ENCODE results near the gene PGGHG. TPM values are rescaled to one million over a fixed set of nuclear protein-coding genes. Genes with fewer than 3 reads are reported as not detected.

Gene PGGHG
- total and polyA plus RNA-seq, 10 of the 15 experiments (the other 5 are each of a cell fraction or from before 2014, with no cell fraction given): 0.10 to 8.3 (median 1.8) TPM

GRCh38 chr11:344836-345578 lies 56.1 kb downstream of the PGGHG start:
- in situ Hi-C loops (cut with MboI) (no loop called here), intact Hi-C loops (cut with micrococcal nuclease; ENCODE audit: unreplicated experiment) (no loop called here)
- FAIRE-seq (no peak), ATAC-seq (no peak), DNase-seq (ENCODE audit: low read depth, low spot score) (no peak)
- Histone ChIP-seq H4K20me1 (ENCODE audit: control insufficient read depth, insufficient read depth) (no peaks in the 10 kb centered on the region), H3K4me2 (ENCODE audit: control insufficient read depth, insufficient read depth) (no peak overlapping the region), H3K79me2 (ENCODE audit: control insufficient read depth, insufficient read depth, low read length) (no peaks in the 10 kb centered on the region), H3K36me3 (ENCODE audit: control insufficient read depth in 2 of 2, insufficient read depth in 2 of 2, low read length in 1 of 2) (no peaks in the 10 kb centered on the region), H2AFZ (ENCODE audit: control insufficient read depth, low read depth, low read length) (no peak overlapping the region), H3K4me3 (no peak overlapping the region), H3K9ac (ENCODE audit: control insufficient read depth, insufficient read depth, low read length) (no peak overlapping the region), H3K27ac (ENCODE audit: control insufficient read depth, insufficient read depth) (no peak overlapping the region), H3K4me1 (ENCODE audit: control insufficient read depth, insufficient read depth, low read length) (peaks cover 23% of the 10 kb centered on the region), H3K9me3 (replicated peaks; ENCODE audit: control insufficient read depth, insufficient read depth, low read length) (no peaks in the 10 kb centered on the region; the same call in 2 of the 3 replicates), H3K27me3 (replicated peaks in 1 of 2; ENCODE audit: control insufficient read depth in 2 of 2, insufficient read depth in 2 of 2, low read length in 1 of 2) (no peaks in the 10 kb centered on the region)
- ChIA-PET CTCF (interaction anchor here (0.6 to 2.6 kb wide), 2 partner anchors 15 to 77 kb away, joined by 3 to 9 read pairs; no protein-coding TSS in a partner anchor), POLR2A (interaction anchor here (5.9 kb wide), 1 partner anchor 13 kb away, joined by 67 read pairs; no protein-coding TSS in a partner anchor), SMC1A (ENCODE audit: uncharacterized antibody, unreplicated experiment) (interaction anchor here (0.8 to 2.7 kb wide), 2 partner anchors 15 to 28 kb away, joined by 3 to 13 read pairs; no protein-coding TSS in a partner anchor), RAD21 (ENCODE audit: unreplicated experiment) (no interaction called here)
- BruUV-seq (replicated peaks): no TSS peak
- no peak for TF ChIP-seq BCL11A (IDR thresholded peaks at IDR 0.05; ENCODE audit: low read depth, low read length)
- TF ChIP-seq CHD4 (IDR thresholded peaks at IDR 0.05): no peak
- TF ChIP-seq NFYA (IDR thresholded peaks at IDR 0.05; ENCODE audit: borderline replicate concordance, low read depth, low read length): no peak
- TF ChIP-seq, protein P1, sequence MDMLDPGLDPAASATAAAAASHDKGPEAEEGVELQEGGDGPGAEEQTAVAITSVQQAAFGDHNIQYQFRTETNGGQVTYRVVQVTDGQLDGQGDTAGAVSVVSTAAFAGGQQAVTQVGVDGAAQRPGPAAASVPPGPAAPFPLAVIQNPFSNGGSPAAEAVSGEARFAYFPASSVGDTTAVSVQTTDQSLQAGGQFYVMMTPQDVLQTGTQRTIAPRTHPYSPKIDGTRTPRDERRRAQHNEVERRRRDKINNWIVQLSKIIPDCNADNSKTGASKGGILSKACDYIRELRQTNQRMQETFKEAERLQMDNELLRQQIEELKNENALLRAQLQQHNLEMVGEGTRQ (IDR thresholded peaks at IDR 0.05; ENCODE audit: borderline replicate concordance, low read depth, low read length): no peak
- TF ChIP-seq SMAD5 (IDR thresholded peaks at IDR 0.05; ENCODE audit: low read depth): no peak
- no peak for TF ChIP-seq NFYB (IDR thresholded peaks at IDR 0.05; ENCODE audit: insufficient read depth, low read depth, low read length)
- no peak for TF ChIP-seq MTA3 (IDR thresholded peaks at IDR 0.05; ENCODE audit: borderline replicate concordance, low read length)
- 91% methylated on average over 11 of the region's 11 CpGs for WGBS (ENCODE audit: insufficient coverage, insufficient replicate concordance, low lambda C conversion rate, missing lambda C conversion rate)

Small RNAs within 50 kb of the gene (small RNA-seq; reads per million reads assigned to genes)
- gene AC136475.6: not detected

Other genes starting within 250 kb of the PGGHG start
Only the 7 nearest of the 18 such genes appear.
- 12.4 and 13.3 TPM in 2 replicates for gene SIRT3, start 52.8 kb upstream of the PGGHG start, total RNA-seq (2014; rRNA removed)
- gene SIRT3, start 52.8 kb upstream of the PGGHG start, total RNA-seq (2014; rRNA removed; fragmentation: Illumina TruSeq; extraction: Trizol): 7.1 and 8.5 TPM in 2 replicates
- gene SIRT3, start 52.8 kb upstream of the PGGHG start, total RNA-seq (2021): 12.9 and 15.1 TPM in 2 replicates
- gene SIRT3, start 52.8 kb upstream of the PGGHG start, polyA plus RNA-seq (2011; rRNA removed): 15.8 and 18.8 TPM in 2 replicates
- gene SIRT3, start 52.8 kb upstream of the PGGHG start, polyA plus RNA-seq (2014; fragmentation: Illumina TruSeq; extraction: Trizol): 11.8 and 19.4 TPM in 2 replicates
- 1 to 10 TPM in 1 of 2 experiments, under 1 TPM in 1; 0.90 to 2.8 TPM for gene SIRT3, start 52.8 kb upstream of the PGGHG start, polyA plus RNA-seq (2014; fragmentation: Nextera tagmentation; extraction: Ambion mirVana)
- gene SIRT3, start 52.8 kb upstream of the PGGHG start, polyA plus RNA-seq (2014; rRNA removed): 22.6 and 23.2 TPM in 2 replicates
- gene SIRT3, start 52.8 kb upstream of the PGGHG start, polyA plus RNA-seq (2016; fragmentation: Nextera tagmentation; extraction: Ambion mirVana): 10 to 100 TPM; 11.4 to 12.9 TPM
- gene PSMD13, start 52.1 kb upstream of the PGGHG start, total RNA-seq (2014; rRNA removed): 173 and 184 TPM in 2 replicates
- 131 and 141 TPM in 2 replicates for gene PSMD13, start 52.1 kb upstream of the PGGHG start, total RNA-seq (2014; rRNA removed; fragmentation: Illumina TruSeq; extraction: Trizol)
- 160 and 163 TPM in 2 replicates for gene PSMD13, start 52.1 kb upstream of the PGGHG start, total RNA-seq (2021)
- 159 and 169 TPM in 2 replicates for gene PSMD13, start 52.1 kb upstream of the PGGHG start, polyA plus RNA-seq (2011; rRNA removed)
- gene PSMD13, start 52.1 kb upstream of the PGGHG start, polyA plus RNA-seq (2014; fragmentation: Illumina TruSeq; extraction: Trizol): 164 and 170 TPM in 2 replicates
- gene PSMD13, start 52.1 kb upstream of the PGGHG start, polyA plus RNA-seq (2014; fragmentation: Nextera tagmentation; extraction: Ambion mirVana): 100 to 1,000 TPM; 198 to 221 TPM
- gene PSMD13, start 52.1 kb upstream of the PGGHG start, polyA plus RNA-seq (2014; rRNA removed): 169 and 193 TPM in 2 replicates
- gene PSMD13, start 52.1 kb upstream of the PGGHG start, polyA plus RNA-seq (2016; fragmentation: Nextera tagmentation; extraction: Ambion mirVana): 100 to 1,000 TPM; 277 to 303 TPM
- 0.11 TPM in 1 of 2 replicates, not detected in the other for gene NLRP6, start 10.7 kb upstream of the PGGHG start, total RNA-seq (2014; rRNA removed)
- not detected in 2 replicates for gene NLRP6, start 10.7 kb upstream of the PGGHG start, total RNA-seq (2014; rRNA removed; fragmentation: Illumina TruSeq; extraction: Trizol)
- gene NLRP6, start 10.7 kb upstream of the PGGHG start, total RNA-seq (2021): 0.11 TPM in 1 of 2 replicates, not detected in the other
- 0.03 TPM in 1 of 2 replicates, not detected in the other for gene NLRP6, start 10.7 kb upstream of the PGGHG start, polyA plus RNA-seq (2011; rRNA removed)
- gene NLRP6, start 10.7 kb upstream of the PGGHG start, polyA plus RNA-seq (2014; fragmentation: Illumina TruSeq; extraction: Trizol): not detected in 2 replicates
- gene NLRP6, start 10.7 kb upstream of the PGGHG start, polyA plus RNA-seq (2014; fragmentation: Nextera tagmentation; extraction: Ambion mirVana): not detected
- gene NLRP6, start 10.7 kb upstream of the PGGHG start, polyA plus RNA-seq (2014; rRNA removed): not detected in 2 replicates
- gene NLRP6, start 10.7 kb upstream of the PGGHG start, polyA plus RNA-seq (2016; fragmentation: Nextera tagmentation; extraction: Ambion mirVana): not detected
- gene IFITM5, start 10.4 kb downstream of the PGGHG start, total RNA-seq (2014; rRNA removed): not detected in 2 replicates
- not detected in 2 replicates for gene IFITM5, start 10.4 kb downstream of the PGGHG start, total RNA-seq (2014; rRNA removed; fragmentation: Illumina TruSeq; extraction: Trizol)
- not detected in 2 replicates for gene IFITM5, start 10.4 kb downstream of the PGGHG start, total RNA-seq (2021)
- not detected in 2 replicates for gene IFITM5, start 10.4 kb downstream of the PGGHG start, polyA plus RNA-seq (2011; rRNA removed)
- gene IFITM5, start 10.4 kb downstream of the PGGHG start, polyA plus RNA-seq (2014; fragmentation: Illumina TruSeq; extraction: Trizol): not detected in 2 replicates
- not detected for gene IFITM5, start 10.4 kb downstream of the PGGHG start, polyA plus RNA-seq (2014; fragmentation: Nextera tagmentation; extraction: Ambion mirVana)
- not detected in 2 replicates for gene IFITM5, start 10.4 kb downstream of the PGGHG start, polyA plus RNA-seq (2014; rRNA removed)
- gene IFITM5, start 10.4 kb downstream of the PGGHG start, polyA plus RNA-seq (2016; fragmentation: Nextera tagmentation; extraction: Ambion mirVana): not detected
- 267 and 271 TPM in 2 replicates for gene IFITM2, start 18.7 kb downstream of the PGGHG start, total RNA-seq (2014; rRNA removed)
- 295 and 327 TPM in 2 replicates for gene IFITM2, start 18.7 kb downstream of the PGGHG start, total RNA-seq (2014; rRNA removed; fragmentation: Illumina TruSeq; extraction: Trizol)
- gene IFITM2, start 18.7 kb downstream of the PGGHG start, total RNA-seq (2021): 676 and 768 TPM in 2 replicates
- 116 and 205 TPM in 2 replicates for gene IFITM2, start 18.7 kb downstream of the PGGHG start, polyA plus RNA-seq (2011; rRNA removed)
- 422 and 741 TPM in 2 replicates for gene IFITM2, start 18.7 kb downstream of the PGGHG start, polyA plus RNA-seq (2014; fragmentation: Illumina TruSeq; extraction: Trizol)
- 1,000 to 10,000 TPM; 2,669 to 3,672 TPM for gene IFITM2, start 18.7 kb downstream of the PGGHG start, polyA plus RNA-seq (2014; fragmentation: Nextera tagmentation; extraction: Ambion mirVana)
- gene IFITM2, start 18.7 kb downstream of the PGGHG start, polyA plus RNA-seq (2014; rRNA removed): 611 and 755 TPM in 2 replicates
- 100 to 1,000 TPM; 707 to 829 TPM for gene IFITM2, start 18.7 kb downstream of the PGGHG start, polyA plus RNA-seq (2016; fragmentation: Nextera tagmentation; extraction: Ambion mirVana)
- 543 and 574 TPM in 2 replicates for gene IFITM1, start 24.9 kb downstream of the PGGHG start, total RNA-seq (2014; rRNA removed)
- 485 and 549 TPM in 2 replicates for gene IFITM1, start 24.9 kb downstream of the PGGHG start, total RNA-seq (2014; rRNA removed; fragmentation: Illumina TruSeq; extraction: Trizol)
- gene IFITM1, start 24.9 kb downstream of the PGGHG start, total RNA-seq (2021): 396 and 453 TPM in 2 replicates
- gene IFITM1, start 24.9 kb downstream of the PGGHG start, polyA plus RNA-seq (2011; rRNA removed): 240 and 671 TPM in 2 replicates
- 491 and 1,007 TPM in 2 replicates for gene IFITM1, start 24.9 kb downstream of the PGGHG start, polyA plus RNA-seq (2014; fragmentation: Illumina TruSeq; extraction: Trizol)
- 1,000 to 10,000 TPM; 1,771 to 2,788 TPM for gene IFITM1, start 24.9 kb downstream of the PGGHG start, polyA plus RNA-seq (2014; fragmentation: Nextera tagmentation; extraction: Ambion mirVana)
- gene IFITM1, start 24.9 kb downstream of the PGGHG start, polyA plus RNA-seq (2014; rRNA removed): 864 and 887 TPM in 2 replicates
- 100 to 1,000 TPM; 456 to 479 TPM for gene IFITM1, start 24.9 kb downstream of the PGGHG start, polyA plus RNA-seq (2016; fragmentation: Nextera tagmentation; extraction: Ambion mirVana)
- 0.33 and 1.3 TPM in 2 replicates for gene IFITM3, start 31.7 kb downstream of the PGGHG start, total RNA-seq (2014; rRNA removed)
- 0.54 and 0.88 TPM in 2 replicates for gene IFITM3, start 31.7 kb downstream of the PGGHG start, total RNA-seq (2014; rRNA removed; fragmentation: Illumina TruSeq; extraction: Trizol)
- gene IFITM3, start 31.7 kb downstream of the PGGHG start, total RNA-seq (2021): 2.5 and 3.0 TPM in 2 replicates
- gene IFITM3, start 31.7 kb downstream of the PGGHG start, polyA plus RNA-seq (2011; rRNA removed): 0.58 and 0.98 TPM in 2 replicates
- 1.5 TPM in 1 of 2 replicates, not detected in the other for gene IFITM3, start 31.7 kb downstream of the PGGHG start, polyA plus RNA-seq (2014; fragmentation: Illumina TruSeq; extraction: Trizol)
- 1 to 10 TPM; 2.1 to 2.3 TPM for gene IFITM3, start 31.7 kb downstream of the PGGHG start, polyA plus RNA-seq (2014; fragmentation: Nextera tagmentation; extraction: Ambion mirVana)
- gene IFITM3, start 31.7 kb downstream of the PGGHG start, polyA plus RNA-seq (2014; rRNA removed): 0.77 and 1.8 TPM in 2 replicates
- gene IFITM3, start 31.7 kb downstream of the PGGHG start, polyA plus RNA-seq (2016; fragmentation: Nextera tagmentation; extraction: Ambion mirVana): 1 to 10 TPM; 2.2 to 3.6 TPM

All from GM12878 (cell line).